Breast epithelium (tissue), 3 donors: ENCODE measurements around the gene DCST2.

Experiments used
- CTCF ChIP-seq, 3 donors: fragments of 450-650 bp; IDR thresholded peaks; one replicate each; pipeline ENCODE4 v1.5.1; 2016 to 2017; ENCODE audit warnings: antibody characterized with exemption in 3 of 3, mild to moderate bottlenecking in 3 of 3, moderate library complexity in 3 of 3
- POLR2A ChIP-seq: fragments of 450-650 bp; IDR thresholded peaks from one replicate; pipeline ENCODE4 v1.6.1; 2016; ENCODE audit warnings: antibody characterized with exemption, mild to moderate bottlenecking, moderate library complexity

- no peak for TF ChIP-seq CTCF (IDR thresholded peaks at IDR 0.05)
- no peak for TF ChIP-seq POLR2A
Observed at GRCh38 chr1:154969860-154970452, 63.6 kb downstream of the DCST2 start.
